SU-DHL-6 (cell line): Measurements from ENCODE around the gene PIGW.

Experiments
- EZH2phosphoT487 ChIP-seq: fragments of 200-600 bp; sonication (generic), shearing (Covaris generic); conservative IDR thresholded peaks from 2 replicates; pipeline ENCODE4 v1.6.1; 2018; ENCODE audit warnings: mild to moderate bottlenecking, antibody characterized with exemption, low read length, moderate library complexity, mixed read lengths
- TF ChIP-seq, protein P1 (sequence below): fragments of 200-600 bp; sonication (generic); IDR thresholded peaks from one replicate; pipeline ENCODE4 v1.5.1; 2017; ENCODE audit warnings: antibody characterized with exemption, mild to moderate bottlenecking, low read length, moderate library complexity; ENCODE audit not compliant: insufficient read depth, poor library complexity, severe bottlenecking

- TF ChIP-seq, protein P1, sequence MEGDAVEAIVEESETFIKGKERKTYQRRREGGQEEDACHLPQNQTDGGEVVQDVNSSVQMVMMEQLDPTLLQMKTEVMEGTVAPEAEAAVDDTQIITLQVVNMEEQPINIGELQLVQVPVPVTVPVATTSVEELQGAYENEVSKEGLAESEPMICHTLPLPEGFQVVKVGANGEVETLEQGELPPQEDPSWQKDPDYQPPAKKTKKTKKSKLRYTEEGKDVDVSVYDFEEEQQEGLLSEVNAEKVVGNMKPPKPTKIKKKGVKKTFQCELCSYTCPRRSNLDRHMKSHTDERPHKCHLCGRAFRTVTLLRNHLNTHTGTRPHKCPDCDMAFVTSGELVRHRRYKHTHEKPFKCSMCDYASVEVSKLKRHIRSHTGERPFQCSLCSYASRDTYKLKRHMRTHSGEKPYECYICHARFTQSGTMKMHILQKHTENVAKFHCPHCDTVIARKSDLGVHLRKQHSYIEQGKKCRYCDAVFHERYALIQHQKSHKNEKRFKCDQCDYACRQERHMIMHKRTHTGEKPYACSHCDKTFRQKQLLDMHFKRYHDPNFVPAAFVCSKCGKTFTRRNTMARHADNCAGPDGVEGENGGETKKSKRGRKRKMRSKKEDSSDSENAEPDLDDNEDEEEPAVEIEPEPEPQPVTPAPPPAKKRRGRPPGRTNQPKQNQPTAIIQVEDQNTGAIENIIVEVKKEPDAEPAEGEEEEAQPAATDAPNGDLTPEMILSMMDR: no peak
- TF ChIP-seq EZH2phosphoT487: no peak
Measured at GRCh38 chr17:36505171-36505570, 29.6 kb upstream of the PIGW start.
